Heart left ventricle (tissue), 16 donors: ENCODE data around the gene SEC14L5. TPM values are rescaled to one million over a fixed set of nuclear protein-coding genes. Genes with fewer than 3 reads are reported as not detected.
"Not testable (repeated sequence)": the region's sequence is repeated elsewhere in the genome, so short reads cannot be mapped to it uniquely, and the experiment has no call there.

Experiments used
- ATAC-seq, 4 donors: fragments of 200-7000 bp; cut with Tn5 transposase; one replicate each; pipeline ENCODE4 v1.9.1; 2020 to 2022; ENCODE audit warnings: moderate library complexity in 4 of 4, mild to moderate bottlenecking in 3 of 4, moderate number of reproducible peaks in 1 of 4
- DNase-seq, 5 donors: peaks; one replicate each; pipeline ENCODE4 v3.0.0-alpha.2; 2020
- H3K27ac ChIP-seq, 12 donors: fragments of 200-600 bp; sonication (generic) in 4 of 12; one replicate each; pipeline versions ENCODE4 v1.5.0 to v1.8.0; 2016 to 2022; ENCODE audit warnings: mild to moderate bottlenecking in 2 of 12
- H3K27me3 ChIP-seq, 9 donors: fragments of 200-600 bp; sonication (generic) in 2 of 9; one replicate each; pipeline versions ENCODE4 v1.5.1 to v1.8.0; 2016 to 2022; ENCODE audit warnings: mild to moderate bottlenecking in 3 of 9
- H3K36me3 ChIP-seq, 9 donors: fragments of 200-600 bp; sonication (generic) in 2 of 9; one replicate each; pipeline versions ENCODE4 v1.5.0 to v1.8.0; 2018 to 2022; ENCODE audit warnings: mild to moderate bottlenecking in 2 of 9
- H3K4me1 ChIP-seq, 12 donors: fragments of 200-600 bp; sonication (generic) in 4 of 12; one replicate each; pipeline versions ENCODE4 v1.5.0 to v1.8.0; 2016 to 2022; ENCODE audit warnings: mild to moderate bottlenecking in 3 of 12
- H3K4me3 ChIP-seq, 12 donors: fragments of 200-600 bp; sonication (generic) in 4 of 12; one replicate each; pipeline versions ENCODE4 v1.5.0 to v1.8.0; 2017 to 2022; ENCODE audit warnings: mild to moderate bottlenecking in 9 of 12, moderate library complexity in 4 of 12
- H3K9me3 ChIP-seq, 12 donors: fragments of 200-600 bp; sonication (generic) in 4 of 12; one replicate each; pipeline versions ENCODE4 v1.5.0 to v1.8.0; 2016 to 2022; ENCODE audit warnings: mild to moderate bottlenecking in 1 of 12
- CTCF ChIP-seq, 12 donors: fragments of 200-600 bp; sonication (generic) in 4 of 12; IDR thresholded peaks; one replicate each; pipeline versions ENCODE4 v1.5.0 to v1.8.0; 2018 to 2022; ENCODE audit warnings: antibody characterized with exemption in 12 of 12, mild to moderate bottlenecking in 5 of 12
- POLR2A ChIP-seq, 2 donors: fragments of 450-650 bp; IDR thresholded peaks; one replicate each; pipeline ENCODE4 v1.6.1; 2017; ENCODE audit warnings: antibody characterized with exemption in 2 of 2, mild to moderate bottlenecking in 2 of 2, moderate library complexity in 2 of 2
- WGBS, 4 donors: extraction: QIAGEN DNeasy Blood & Tissue Kit in 2 of 4; methylation state at CpG; one replicate each; pipeline versions ENCODE4 v1.1.5 to v1.1.7; 2013 to 2018; 5-methylcytosine and 5-hydroxymethylcytosine counted together
- intact Hi-C, 10 donors: fragments of 100-400 bp; cut with DNase I; formaldehyde crosslinking; loops; one replicate each; pipeline versions ENCODE4 v1.11.1 to v1.14.2; 2022
- polyA plus RNA-seq, 2 donors: library from polyadenylated mRNA; stranded (reverse); fragments of 200-250 nt; gene quantifications; one replicate each; pipeline ENCODE4 v1.2.3, GENCODE V29; 2013
- total RNA-seq, 9 donors: library from RNA; depleted of rRNA in 2 of 9; stranded (reverse); fragments of >200 nt in 2 of 9; fragmentation: NEBNext Ultra II Directional in 3 of 9; extraction: Animal tissue kit (Norgen Biotek cat#: 25700) in 3 of 9; gene quantifications; one replicate each; pipeline versions ENCODE4 v1.1.0 to v1.2.4, GENCODE V29; 2016 to 2023
- donor health status: ischemic (EF 13 %, LVEDD 7.1; RV severe dilation, severe dysfunction).
- donor health status: healthy with polysubstance abuse.
- donor health status: DM: no; HTN: yes; CAD: no.
- donor health status: DM: no; HTN: no; CAD: no.
- donor health status: ischemic (EF 25% LVEDD 6.9; RV normal size, moderate dysfunction).
- donor health status: ischemic (EF 25% LVEDD 5.7; RV mildly dilated, moderate dysfunction).
- donor health status: healthy.
- donor health status: DM: yes; HTN: yes; CAD: no.
- donor health status: ischemic (EF 35%, LVEDD 5.7; RV mildly dilated, moderate dysfunction).
- donor health status: nonischemic (EF 11% LVEDD 7.7; RV severe dilation, severe dysfunction).
- donor health status: DM: yes; HTN: yes; CAD: no.
- donor health status: PGD.
- donor health status: ischemic (EF 29% LVEDD 5.4; RV normal size, mild dysfunction).
- donor health status: nonischemic (EF 23%, LVEDD 6.1; RV moderate dilation, normal function).

The SEC14L5 gene
- total and polyA plus RNA-seq, 11 donors = 0.11 to 25.4 (median 5.7) TPM

DNA sequence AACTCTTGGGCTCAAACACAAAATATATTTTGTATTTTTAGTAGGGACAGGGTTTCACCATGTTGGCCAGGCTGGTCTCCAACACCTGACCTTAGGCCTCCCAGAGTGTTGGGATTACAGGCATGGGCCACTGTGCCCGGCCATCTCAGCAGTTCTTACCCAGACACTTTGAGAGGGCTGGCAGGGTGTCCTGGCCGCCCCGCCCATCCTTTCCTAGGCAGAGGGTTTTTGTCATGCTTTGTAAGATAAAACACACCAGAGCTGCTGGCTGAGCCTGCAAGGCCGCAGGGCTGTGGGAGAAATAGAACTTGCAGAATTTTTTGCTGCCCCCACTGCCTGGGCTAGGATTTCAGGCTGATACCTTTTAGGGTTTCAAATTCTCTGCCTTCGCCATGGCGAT is 29.9 kb upstream of the SEC14L5 start:
- H3K27me3 ChIP-seq = no peaks in the 10 kb centered on the region
- 76 to 88% (median 86%) methylated on average over 6 of the region's 6 CpGs for WGBS, 4 donors
- peak in 1 of 4 donors; percentile 51 for ATAC-seq
- no peak overlapping the region for H3K27ac ChIP-seq
- no peak overlapping the region for H3K4me3 ChIP-seq
- H3K4me1 ChIP-seq = peaks cover 0 to 7% (median 0%) of the 10 kb centered on the region in 12 donors
- intact Hi-C loops = no loop called here
- H3K9me3 ChIP-seq = peaks cover 0 to 21% (median 10%) of the 10 kb centered on the region in 12 donors
- no peak for DNase-seq
- peaks cover 0 to 2% (median 0%) of the 10 kb centered on the region in 9 donors for H3K36me3 ChIP-seq
- no peak for TF ChIP-seq CTCF (IDR thresholded peaks at IDR 0.05)
- no peak for TF ChIP-seq POLR2A (IDR thresholded peaks at IDR 0.05)

DNA sequence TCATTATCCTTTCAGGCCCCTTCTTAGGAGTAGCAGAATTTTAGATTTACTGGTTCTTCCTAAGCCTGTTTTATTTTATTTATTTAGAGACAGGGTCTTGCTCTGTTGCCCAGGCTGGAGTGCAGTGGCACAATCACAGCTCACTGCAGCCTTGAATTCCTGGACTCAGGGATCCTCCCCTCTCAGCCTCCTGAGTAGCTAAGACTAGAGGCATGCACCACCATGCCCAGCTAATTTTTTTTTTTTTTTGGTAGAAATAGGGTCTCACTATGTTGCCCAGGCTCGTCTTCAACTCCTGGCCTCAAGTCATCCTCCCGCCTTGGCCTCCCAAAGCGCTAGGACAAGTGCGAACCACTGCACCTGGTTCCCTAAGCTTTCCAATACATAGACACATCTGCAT is 28.5 kb upstream of the SEC14L5 start:
- H3K4me1 ChIP-seq, H3K36me3 ChIP-seq, H3K27ac ChIP-seq, ATAC-seq, H3K4me3 ChIP-seq, H3K27me3 ChIP-seq, intact Hi-C loops, DNase-seq: not testable (repeated sequence)
- WGBS, 4 donors = 92 to 96% (median 95%) methylated on average over 4 of the region's 4 CpGs
- H3K9me3 ChIP-seq = peaks cover 0 to 21% (median 10%) of the 10 kb centered on the region in 12 donors

GRCh38 chr16:4931381-4931780 is 26.7 kb upstream of the SEC14L5 start:
- 79 to 85% (median 83%) methylated on average over 11 of the region's 11 CpGs for WGBS, 4 donors
- Histone ChIP-seq H3K9me3 (peaks cover 0 to 16% (median 10%) of the 10 kb centered on the region in 12 donors), H3K27ac (no peak overlapping the region), H3K27me3 (peaks cover 0 to 18% (median 0%) of the 10 kb centered on the region in 9 donors), H3K4me1 (peaks cover 0 to 18% (median 10%) of the 10 kb centered on the region in 12 donors), H3K4me3 (no peak overlapping the region), H3K36me3 (peaks cover 0 to 2% (median 0%) of the 10 kb centered on the region in 9 donors)
- no peak for ATAC-seq
- no peak for TF ChIP-seq POLR2A (IDR thresholded peaks at IDR 0.05)
- TF ChIP-seq CTCF (IDR thresholded peaks at IDR 0.05) = no peak
- DNase-seq = no peak
- intact Hi-C loops = no loop called here

DNA sequence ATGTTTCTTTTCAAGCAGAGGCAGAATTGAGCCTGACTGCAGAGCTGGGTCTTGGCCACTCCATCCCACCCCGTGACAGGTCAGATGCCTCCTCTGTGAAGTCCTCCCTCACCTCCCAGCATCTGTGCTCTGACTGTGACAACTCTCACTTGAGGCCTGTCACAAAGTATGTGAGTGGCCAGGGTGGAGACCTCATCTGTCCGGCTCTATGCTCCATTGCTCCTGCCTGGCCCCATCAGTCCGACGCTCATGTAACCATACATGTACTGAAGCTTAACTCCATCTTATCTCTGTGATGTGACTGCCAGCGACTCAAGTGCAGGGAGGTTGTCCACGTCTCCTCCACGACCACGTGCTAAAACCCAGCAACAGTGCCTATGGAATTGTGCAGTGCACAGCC is 24.7 kb upstream of the SEC14L5 start:
- H3K4me3 ChIP-seq = no peak overlapping the region
- no peak for TF ChIP-seq CTCF (IDR thresholded peaks at IDR 0.05)
- TF ChIP-seq POLR2A (IDR thresholded peaks at IDR 0.05) = no peak
- no peak for DNase-seq
- H3K4me1 ChIP-seq = peaks cover 0 to 29% (median 13%) of the 10 kb centered on the region in 12 donors
- intact Hi-C loops = no loop called here
- peaks cover 0 to 38% (median 5%) of the 10 kb centered on the region in 9 donors for H3K27me3 ChIP-seq
- no peak overlapping the region for H3K27ac ChIP-seq
- ATAC-seq = no peak
- H3K36me3 ChIP-seq = no peaks in the 10 kb centered on the region
- H3K9me3 ChIP-seq = no peaks in the 10 kb centered on the region
- 25 to 40% (median 40%) methylated on average over 7 to 8 of the region's 8 CpGs for WGBS, 4 donors

GRCh38 chr16:4933871-4934395 is 24.2 kb upstream of the SEC14L5 start:
- Histone ChIP-seq H3K27me3 (peaks cover 0 to 40% (median 5%) of the 10 kb centered on the region in 9 donors), H3K4me1 (peaks cover 0 to 29% (median 13%) of the 10 kb centered on the region in 12 donors), H3K9me3 (no peaks in the 10 kb centered on the region), H3K4me3 (no peak overlapping the region), H3K27ac (no peak overlapping the region), H3K36me3 (no peaks in the 10 kb centered on the region)
- no peak for DNase-seq
- intact Hi-C loops = no loop called here
- 86 to 93% (median 92%) methylated on average over 15 of the region's 15 CpGs for WGBS, 4 donors
- no peak for ATAC-seq
- TF ChIP-seq POLR2A (IDR thresholded peaks at IDR 0.05) = no peak
